Measurements from ENCODE around the gene MAP2.

Gene MAP2

GRCh38 chr2:209398463-209398862, 25.4 kb upstream of the MAP2 start:
- TF ChIP-seq CTCF (IDR thresholded peaks at IDR 0.05): no peak
- Histone ChIP-seq H3K27ac (no peak overlapping the region), H3K4me3 (no peak overlapping the region)
- no peak for DNase-seq (ENCODE audit: low spot score)

DNA sequence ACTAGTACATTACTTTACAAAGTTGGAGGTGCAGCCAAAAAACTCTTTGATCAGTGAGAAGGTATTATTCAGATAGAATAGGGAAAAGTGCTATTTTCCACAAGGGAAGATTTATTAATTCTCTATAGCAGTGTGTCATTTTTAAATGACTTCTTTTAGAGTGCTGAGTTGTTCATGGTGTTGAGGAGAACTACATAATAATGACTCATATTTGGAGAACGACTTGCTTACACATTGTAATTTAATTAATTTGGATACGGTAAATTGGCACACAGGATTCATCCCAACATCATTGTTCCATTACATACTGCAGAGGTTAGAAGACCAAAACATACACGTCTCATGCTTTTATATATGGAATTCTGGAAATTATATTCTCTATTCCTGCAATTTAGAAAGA, 22.1 kb upstream of the MAP2 start:
- Histone ChIP-seq H3K4me3 (no peak overlapping the region), H3K27ac (no peak overlapping the region)
- TF ChIP-seq CTCF (IDR thresholded peaks at IDR 0.05): no peak
- DNase-seq (ENCODE audit: low spot score): no peak

DNA sequence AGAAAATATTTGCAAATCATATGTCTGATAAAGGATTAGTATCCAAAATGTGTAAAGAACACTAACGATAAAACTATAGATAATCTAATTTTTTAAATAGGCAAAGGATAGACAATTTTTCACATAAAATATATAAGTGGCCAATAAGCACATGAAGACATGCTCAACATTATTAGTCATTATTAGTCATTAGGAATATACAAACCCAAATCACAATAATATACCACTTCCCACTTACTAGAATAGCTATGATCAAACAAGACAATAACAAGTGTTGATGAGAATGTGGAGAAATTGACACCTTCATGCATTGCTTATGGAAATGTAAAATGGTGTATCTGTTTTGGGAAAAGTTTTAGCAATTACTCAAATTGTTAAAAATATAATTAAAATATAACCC, 12.6 kb upstream of the MAP2 start:
- no peak for TF ChIP-seq CTCF (IDR thresholded peaks at IDR 0.05)
- no peak overlapping the region for H3K27ac ChIP-seq
- DNase-seq (ENCODE audit: low spot score): no peak
- no peak overlapping the region for H3K4me3 ChIP-seq

DNA sequence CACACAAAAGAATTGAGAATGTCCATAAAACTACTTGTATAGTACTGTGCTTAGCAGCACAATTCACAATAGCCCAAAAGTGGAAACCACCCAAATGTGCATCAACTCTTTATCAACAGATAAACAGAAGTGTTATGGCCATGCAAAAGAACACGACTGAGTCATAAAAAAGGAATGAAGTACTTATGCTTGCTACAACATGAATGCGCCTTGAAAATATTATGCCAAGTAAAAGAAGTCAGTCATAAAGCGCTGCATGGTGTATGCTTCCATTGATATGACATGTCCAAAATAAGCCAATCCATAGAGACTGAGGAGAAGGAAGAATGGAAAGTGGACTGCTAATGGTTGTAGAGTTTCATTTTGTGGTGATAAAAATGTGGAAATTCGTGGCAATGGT, 12.1 kb upstream of the MAP2 start:
- TF ChIP-seq CTCF (IDR thresholded peaks at IDR 0.05): no peak
- Histone ChIP-seq H3K4me3 (no peak overlapping the region), H3K27ac (no peak overlapping the region)
- no peak for DNase-seq (ENCODE audit: low spot score)

DNA sequence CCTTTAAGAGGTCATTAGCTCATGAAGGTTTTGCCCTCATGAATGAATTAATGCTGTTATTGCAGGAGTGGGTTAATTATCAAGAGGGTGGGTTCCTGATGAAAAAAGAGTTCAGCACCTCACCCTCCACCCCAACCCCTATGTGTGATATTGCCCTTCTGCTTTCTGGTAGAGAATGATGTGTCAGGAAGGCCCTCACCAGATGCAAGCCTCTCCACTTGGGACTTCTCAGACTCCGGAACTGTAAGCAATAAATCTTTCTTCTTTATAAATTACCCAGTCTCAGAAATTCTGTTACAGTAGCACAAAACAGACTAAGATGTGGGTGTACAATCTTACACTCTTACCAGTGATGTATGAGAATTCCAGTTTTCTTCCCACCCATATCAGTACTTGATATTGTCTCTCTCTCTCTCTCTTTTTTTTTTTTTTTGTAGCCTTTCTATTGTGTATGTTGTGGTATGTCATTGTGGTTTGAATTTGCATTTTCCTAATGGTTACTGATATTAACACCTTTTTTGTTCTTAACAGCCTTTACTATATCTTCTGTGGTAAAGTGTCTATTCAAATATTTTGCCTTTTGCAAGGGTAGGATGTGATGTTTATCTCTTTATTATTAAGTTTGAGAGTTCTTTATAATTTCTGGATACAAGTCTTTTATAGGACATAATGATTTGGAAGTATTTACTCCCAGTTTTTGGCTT, 10.4 kb upstream of the MAP2 start:
- H3K4me3 ChIP-seq: no peak overlapping the region
- no peak for TF ChIP-seq CTCF (IDR thresholded peaks at IDR 0.05)
- no peak for DNase-seq (ENCODE audit: low spot score)
- H3K27ac ChIP-seq: no peak overlapping the region

GRCh38 chr2:209416913-209417312, 6.9 kb upstream of the MAP2 start:
- TF ChIP-seq CTCF (IDR thresholded peaks at IDR 0.05): no peak
- no peak for DNase-seq (ENCODE audit: low spot score)
- Histone ChIP-seq H3K27ac (no peak overlapping the region), H3K4me3 (no peak overlapping the region)

- TF ChIP-seq CTCF (IDR thresholded peaks at IDR 0.05): no peak
- DNase-seq (ENCODE audit: low spot score): no peak
- no peak overlapping the region for H3K27ac ChIP-seq
- no peak overlapping the region for H3K4me3 ChIP-seq
Observed at GRCh38 chr2:209422191-209422754, 1.6 kb upstream of the MAP2 start.

All from coronary artery (tissue), 2 donors.